ENCODE results near the gene ADGRG6.

The ADGRG6 gene

GRCh38 chr6:142292166-142292924, 9.5 kb upstream of the ADGRG6 start:
- no peak for DNase-seq

- DNase-seq = no peak
Observed at GRCh38 chr6:142293121-142293520, 8.7 kb upstream of the ADGRG6 start.

GRCh38 chr6:142294679-142295078, 7.1 kb upstream of the ADGRG6 start:
- no peak for DNase-seq

DNA sequence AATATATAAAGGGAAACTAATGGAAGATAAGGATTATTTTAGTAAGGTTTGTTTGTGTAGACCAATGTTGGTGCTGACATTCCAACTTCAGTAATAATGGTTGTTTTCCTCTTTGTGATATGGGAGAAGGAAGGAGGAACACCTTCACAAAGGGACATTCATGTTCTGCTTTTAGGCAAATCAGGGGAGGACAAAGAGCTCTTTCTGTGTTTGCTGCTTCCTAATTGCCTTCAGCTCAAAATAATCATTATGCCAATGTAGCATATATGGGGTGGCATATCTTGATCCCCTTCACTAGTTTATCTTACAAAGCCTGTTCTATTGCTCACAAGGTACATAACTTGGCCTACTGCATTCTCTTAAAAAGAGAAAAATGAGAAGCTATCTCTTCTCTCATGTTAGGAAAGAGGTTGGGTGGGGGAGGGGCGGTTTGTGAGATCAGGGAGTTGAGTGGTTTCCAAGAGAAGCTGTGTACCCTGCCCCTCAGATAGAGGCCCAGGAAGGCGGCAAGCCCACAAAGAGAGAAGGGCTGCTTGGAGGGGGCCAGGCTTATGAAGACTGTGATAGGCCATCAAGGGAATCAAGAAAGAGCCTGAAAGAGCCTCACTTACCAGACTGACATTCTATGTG, 4.7 kb upstream of the ADGRG6 start:
- no peak for DNase-seq

DNA sequence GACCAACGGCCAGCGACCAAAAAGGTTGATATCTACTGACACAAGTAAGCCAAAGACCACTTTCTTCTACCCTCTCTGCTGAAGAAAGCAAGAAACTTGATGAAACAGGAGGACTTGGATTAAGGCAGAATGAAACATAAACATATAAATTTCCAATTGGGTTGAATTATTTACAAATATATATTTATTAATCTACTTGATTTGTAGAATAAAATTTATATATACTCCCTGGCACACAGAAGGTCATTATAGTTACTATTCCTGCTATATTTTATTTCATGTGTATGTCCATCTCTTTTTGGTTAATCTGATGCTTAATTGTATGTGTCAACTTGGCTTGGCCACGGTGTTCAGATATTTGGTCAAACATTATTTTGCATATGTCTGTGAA, 4.2 kb upstream of the ADGRG6 start:
- no peak for DNase-seq

DNA sequence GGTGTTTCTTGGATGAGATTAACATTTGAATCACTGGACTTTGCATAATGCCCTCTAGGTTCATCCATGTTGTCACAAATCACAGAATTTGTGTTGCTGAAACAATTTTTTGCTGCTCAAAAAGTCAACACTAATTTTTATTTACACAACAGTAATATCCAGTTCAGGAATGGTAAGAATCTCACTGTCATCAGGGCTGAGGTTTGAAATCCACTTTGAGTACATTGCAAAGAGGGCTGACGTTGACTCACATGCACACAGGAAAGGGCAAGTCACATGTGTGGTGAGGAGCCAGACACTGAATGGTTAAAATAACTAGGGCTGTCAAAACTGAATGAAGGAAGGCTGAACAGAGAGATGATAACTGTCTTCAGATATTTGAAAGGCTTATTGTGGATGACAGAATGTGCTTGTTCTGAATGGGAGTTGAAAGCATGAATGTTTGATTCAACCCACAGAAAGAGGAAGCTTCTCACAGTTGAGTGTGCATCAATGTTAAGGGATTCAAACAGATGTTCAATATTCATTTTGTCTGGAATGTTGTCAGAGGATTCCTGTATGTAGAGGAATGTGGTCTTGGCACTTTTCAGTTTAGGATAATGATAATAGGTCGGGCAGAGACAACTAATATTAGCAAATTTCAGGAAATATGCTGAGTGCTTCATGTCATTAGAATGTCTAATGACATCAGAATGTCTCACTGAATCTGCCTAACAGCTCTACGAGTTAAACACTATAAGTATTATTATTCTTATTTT, 3.6 kb upstream of the ADGRG6 start:
- no peak for DNase-seq

GRCh38 chr6:142300302-142300701, 1.5 kb upstream of the ADGRG6 start:
- no peak for DNase-seq

DNA sequence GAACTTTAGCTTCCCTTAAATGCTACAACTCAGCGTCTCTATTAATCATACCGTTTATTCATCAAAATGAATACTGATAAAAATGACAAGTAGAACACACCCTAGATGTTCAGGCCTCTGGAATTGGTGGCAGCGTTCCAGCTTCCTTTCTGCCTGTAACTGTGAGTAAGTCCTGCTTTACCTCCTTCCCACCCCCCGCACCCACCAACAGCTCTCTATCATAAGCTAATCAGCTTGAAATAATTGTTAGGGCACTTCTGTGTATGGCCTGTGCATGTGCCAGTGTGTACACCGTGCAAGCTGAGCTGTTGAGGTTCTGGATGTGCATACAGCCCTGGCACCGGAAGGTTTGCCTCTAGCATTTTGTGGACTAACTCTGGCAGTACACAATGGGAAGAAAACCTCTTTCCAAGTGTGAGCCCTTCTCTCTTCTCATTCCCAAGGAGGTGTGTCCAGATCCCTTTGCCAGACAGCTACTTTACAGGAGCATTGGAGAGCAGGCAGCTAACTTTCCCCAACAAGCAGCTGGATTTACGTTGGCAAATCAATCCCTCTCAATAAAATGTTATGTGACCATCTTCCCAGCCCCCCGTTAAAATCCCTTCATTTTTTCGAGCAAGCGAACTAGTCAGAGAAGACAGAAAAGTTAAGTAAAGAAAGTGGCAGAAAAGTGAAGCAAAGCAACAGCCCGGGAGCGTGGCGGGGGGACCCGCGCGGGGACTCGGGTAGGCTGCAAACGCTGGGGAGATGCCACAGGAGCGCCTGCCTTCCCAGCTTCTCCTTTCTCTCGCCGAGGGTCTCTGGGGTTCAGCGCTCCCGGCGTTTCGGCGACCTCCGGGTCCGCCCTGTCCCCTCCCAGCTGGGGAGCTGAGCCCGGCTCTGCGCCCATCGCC, 803 bp upstream of the ADGRG6 start:
- no peak for DNase-seq

DNA sequence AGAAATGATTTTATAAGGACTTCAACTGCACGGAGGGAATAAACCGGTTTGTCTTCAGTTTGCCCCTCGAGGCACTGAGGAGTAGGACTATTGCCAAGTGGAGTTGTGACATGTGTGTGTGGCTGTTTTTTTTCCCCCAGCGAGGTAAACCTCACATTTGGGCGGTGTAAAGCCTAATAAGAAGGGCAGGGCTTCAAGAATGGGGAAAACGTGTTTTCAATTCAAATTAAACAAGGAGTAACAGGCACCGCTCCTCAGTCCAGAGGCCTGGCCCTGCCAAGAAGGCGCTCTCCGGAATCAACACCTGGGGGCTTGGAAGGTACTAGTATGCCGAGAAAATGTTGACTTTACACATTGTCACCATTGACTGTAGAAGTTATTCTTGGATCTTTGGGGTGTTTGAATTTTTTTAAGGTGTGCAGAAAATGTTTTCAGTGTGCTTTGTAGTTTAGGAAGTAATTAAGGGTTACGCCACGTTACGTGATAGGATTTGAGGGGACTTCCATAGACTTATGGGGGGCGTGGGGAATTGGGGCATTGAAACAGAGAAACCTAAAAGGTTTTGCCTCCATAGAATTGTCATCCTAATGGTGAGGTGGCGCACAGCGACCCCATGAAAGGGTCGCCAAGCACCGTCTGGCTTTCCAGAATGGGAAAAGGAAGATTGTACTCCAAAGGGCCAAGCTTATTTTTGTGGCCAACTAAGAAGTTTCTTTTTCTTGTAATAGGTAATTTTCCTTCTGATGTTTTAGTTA, 791 bp downstream of the ADGRG6 start:
- no peak for DNase-seq

DNA sequence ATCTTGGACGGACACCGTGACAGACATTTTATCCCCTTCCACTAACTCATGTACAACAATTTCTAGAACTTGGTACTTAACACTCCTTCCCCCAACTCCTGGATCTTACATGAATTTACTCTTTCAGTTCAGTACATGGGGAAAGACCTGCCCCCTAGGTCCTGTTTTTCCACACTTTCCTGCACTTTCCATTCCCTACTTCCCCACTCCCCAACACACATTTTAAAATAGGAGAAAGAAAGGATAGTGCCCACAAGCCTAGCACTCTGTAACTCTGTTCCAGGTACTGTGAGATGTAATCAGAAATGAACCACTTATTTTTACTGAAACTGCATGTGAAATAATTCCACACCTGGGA, 1.3 kb downstream of the ADGRG6 start:
- DNase-seq = no peak

GRCh38 chr6:142304241-142304640, 2.4 kb downstream of the ADGRG6 start:
- no peak for DNase-seq

DNA sequence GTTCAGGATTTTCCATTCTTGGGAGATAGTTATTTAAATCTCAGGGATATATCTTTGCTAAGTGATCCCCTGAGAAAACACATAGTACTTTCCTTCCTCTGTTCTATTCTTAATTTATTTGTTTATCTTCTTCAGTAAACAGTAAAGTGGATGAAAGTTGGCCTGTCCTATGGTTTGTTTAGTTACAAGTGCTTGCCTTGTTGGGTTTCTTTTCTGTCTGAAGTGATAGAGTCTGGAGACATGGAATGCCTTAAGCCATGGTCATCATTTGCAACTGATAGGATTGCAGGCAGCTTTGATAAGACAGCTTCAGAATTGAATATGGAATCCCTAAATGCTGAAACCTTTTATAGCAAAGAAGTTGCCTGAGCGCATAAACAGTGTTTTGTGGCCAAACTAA, 4.9 kb downstream of the ADGRG6 start:
- DNase-seq = no peak

DNA sequence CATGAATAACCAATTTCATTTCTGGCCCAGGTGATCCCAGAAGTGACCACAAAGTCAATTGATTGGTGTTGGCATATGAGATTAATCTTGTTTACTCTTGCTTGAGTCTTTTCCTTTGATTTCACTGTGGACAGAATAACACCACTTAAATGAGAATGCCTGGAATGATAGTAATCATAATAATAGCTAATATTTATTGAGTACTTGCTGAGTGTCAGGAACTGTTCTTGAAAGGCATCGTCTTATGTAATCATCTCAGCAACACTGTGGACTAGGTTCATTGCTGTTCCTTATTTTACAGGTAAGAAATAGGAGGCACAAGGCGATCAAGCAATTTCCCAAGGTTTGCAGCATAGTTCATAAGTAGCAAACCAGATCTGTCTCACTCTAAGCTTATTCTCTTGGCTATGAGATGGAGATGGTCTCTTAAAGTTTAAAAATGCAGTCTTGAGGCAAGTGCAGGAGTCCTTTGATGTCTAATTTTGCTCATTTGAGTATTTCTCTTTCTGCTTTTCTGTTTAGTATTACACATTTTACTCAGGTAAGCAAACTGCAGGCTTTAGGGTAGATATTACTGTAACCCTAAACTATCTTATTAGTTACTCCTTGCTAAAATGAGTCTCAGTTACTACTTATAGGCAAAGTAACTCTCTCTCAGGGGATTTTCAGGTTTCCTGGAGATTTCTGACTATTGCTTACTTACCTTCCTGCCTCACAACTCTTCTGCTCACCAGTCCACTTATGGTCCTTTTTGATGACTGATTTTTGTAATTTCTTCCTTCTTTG, 6.3 kb downstream of the ADGRG6 start:
- no peak for DNase-seq

- no peak for DNase-seq
Observed at GRCh38 chr6:142309426-142309825, 7.6 kb downstream of the ADGRG6 start.

GRCh38 chr6:142313284-142313683, 11.5 kb downstream of the ADGRG6 start:
- no peak for DNase-seq

- DNase-seq = no peak
Observed at GRCh38 chr6:142316791-142317368, 15.1 kb downstream of the ADGRG6 start.

- no peak for DNase-seq
Observed at GRCh38 chr6:142318714-142319113, 16.9 kb downstream of the ADGRG6 start.

DNA sequence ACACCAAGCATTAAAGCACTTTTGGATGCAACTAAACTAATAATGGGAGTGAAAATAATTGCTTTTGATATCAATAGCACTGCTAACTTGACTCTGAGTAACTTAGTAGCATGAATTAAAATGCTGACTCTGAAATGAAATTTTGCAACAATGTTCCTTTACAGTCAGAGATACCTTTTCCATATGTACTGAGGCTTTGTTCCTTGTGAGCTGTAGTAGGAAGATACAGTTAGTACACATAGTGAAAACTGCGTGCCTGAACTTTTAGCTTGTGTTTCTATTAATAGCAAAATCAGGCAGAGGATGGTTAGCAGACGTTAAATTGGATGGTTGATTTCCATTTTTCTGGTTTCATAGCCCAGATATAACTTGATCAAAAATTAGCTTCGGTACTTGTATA, 18.6 kb downstream of the ADGRG6 start:
- DNase-seq = no peak

DNA sequence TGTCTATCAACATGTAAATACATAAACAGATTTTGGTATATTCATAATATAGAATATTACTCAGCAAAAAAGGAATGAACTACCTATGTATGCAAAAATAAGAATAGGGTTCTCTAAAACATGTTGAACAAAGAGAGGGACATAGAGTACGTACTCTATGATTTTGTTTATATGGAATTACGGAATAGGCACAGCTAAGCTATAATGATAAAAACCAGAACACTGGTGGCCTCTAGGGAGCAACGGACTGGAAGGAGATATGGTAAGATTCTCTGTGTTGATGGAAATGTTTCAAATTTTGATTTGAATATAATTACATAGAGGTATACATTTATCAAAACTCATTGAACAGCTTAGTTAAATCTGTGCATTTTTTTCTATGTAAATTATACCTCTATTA, 19.6 kb downstream of the ADGRG6 start:
- no peak for DNase-seq

DNA sequence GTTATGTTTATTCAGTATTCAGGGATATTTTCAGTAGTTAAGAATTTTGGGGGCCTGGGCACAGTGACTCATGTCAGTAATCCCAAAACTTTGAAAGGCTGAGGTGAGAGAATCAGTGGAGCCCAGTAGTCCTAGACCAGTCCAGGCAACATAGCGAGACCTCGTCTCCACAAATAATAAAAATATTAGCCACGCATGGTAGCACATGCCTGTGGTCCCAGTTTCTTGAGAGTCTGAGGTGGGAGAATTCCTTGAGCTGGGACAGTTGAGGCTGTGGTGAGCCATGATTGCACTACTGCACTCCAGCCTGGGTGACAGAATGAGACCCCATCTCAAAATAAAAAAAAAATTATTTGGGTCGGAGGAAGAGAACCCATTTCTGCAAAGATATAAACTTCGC, 20.3 kb downstream of the ADGRG6 start:
- no peak for DNase-seq
